Mesendoderm (in vitro differentiated cells): Measurements from ENCODE around the gene FAM135A.
A peak's percentile ranks its signal among the peaks of the same experiment; 100 is the strongest.

Experiments used
- DNase-seq: peaks from one replicate; pipeline ENCODE4 v3.0.0; 2013
- H2AK5ac ChIP-seq: 2 replicates; pipeline ENCODE4 v1.6.1; 2013; ENCODE audit warnings: low read length, inconsistent platforms
- H2BK120ac ChIP-seq: 2 replicates; pipeline ENCODE4 v1.6.1; 2013; ENCODE audit warnings: low read depth, mild to moderate bottlenecking, low read length, moderate library complexity, mixed read lengths
- H2BK15ac ChIP-seq: replicated peaks from 2 replicates; pipeline ENCODE4 v1.6.1; 2013; ENCODE audit warnings: low read depth, mild to moderate bottlenecking, moderate library complexity
- H2BK5ac ChIP-seq: 2 replicates; pipeline ENCODE4 v1.6.1; 2013; ENCODE audit warnings: low read length, inconsistent platforms
- H3K18ac ChIP-seq: 2 replicates; pipeline ENCODE4 v1.6.1; 2013; ENCODE audit warnings: mild to moderate bottlenecking, low read length, mixed read lengths
- H3K23ac ChIP-seq: one replicate; pipeline ENCODE4 v1.6.1; 2013; ENCODE audit warnings: low read length
- H3K27ac ChIP-seq: 2 replicates; pipeline ENCODE4 v1.5.1; 2013; ENCODE audit warnings: low read depth, mild to moderate bottlenecking, inconsistent platforms, low read length, moderate library complexity
- H3K27me3 ChIP-seq: 2 replicates; pipeline ENCODE4 v1.6.1; 2013; ENCODE audit warnings: low read length, control low read depth, mild to moderate bottlenecking, inconsistent platforms; ENCODE audit not compliant: insufficient read depth, poor library complexity
- H3K36me3 ChIP-seq: 2 replicates; pipeline ENCODE4 v1.6.1; 2013; ENCODE audit warnings: low read length, inconsistent platforms; ENCODE audit not compliant: control insufficient read depth, insufficient read depth
- H3K4ac ChIP-seq: one replicate; pipeline ENCODE4 v1.6.1; 2013; ENCODE audit warnings: low read depth, mild to moderate bottlenecking, low read length, moderate library complexity
- H3K4me1 ChIP-seq: 2 replicates; pipeline ENCODE4 v1.6.1; 2013; ENCODE audit warnings: low read depth, low read length, inconsistent platforms; ENCODE audit not compliant: control insufficient read depth
- H3K4me2 ChIP-seq: 2 replicates; pipeline ENCODE4 v1.6.1; 2013; ENCODE audit warnings: low read length
- H3K4me3 ChIP-seq: 2 replicates; pipeline ENCODE4 v1.5.1; 2013; ENCODE audit warnings: mild to moderate bottlenecking, low read length
- H3K56ac ChIP-seq: one replicate; pipeline ENCODE4 v1.6.1; 2013; ENCODE audit warnings: low read length
- H3K79me1 ChIP-seq: 2 replicates; pipeline ENCODE4 v1.6.1; 2013; ENCODE audit warnings: low read length, inconsistent platforms
- H3K79me2 ChIP-seq: 2 replicates; pipeline ENCODE4 v1.6.1; 2013; ENCODE audit warnings: mild to moderate bottlenecking, low read length; ENCODE audit not compliant: control insufficient read depth, insufficient read depth
- H3K9ac ChIP-seq: 2 replicates; pipeline ENCODE4 v1.6.1; 2013; ENCODE audit warnings: low read length, inconsistent platforms
- H4K5ac ChIP-seq: one replicate; pipeline ENCODE4 v1.6.1; 2013; ENCODE audit warnings: low read length
- H4K8ac ChIP-seq: one replicate; pipeline ENCODE4 v1.6.1; 2013; ENCODE audit warnings: low read depth, mild to moderate bottlenecking, control low read depth, low read length, moderate library complexity
- WGBS: extraction: QIAGEN DNeasy Blood & Tissue Kit; methylation state at CpG from one replicate; pipeline ENCODE4 v1.1.7; 2013; ENCODE audit warnings: low lambda C conversion rate, missing lambda C conversion rate; ENCODE audit not compliant: insufficient coverage; ENCODE audit errors: extremely low coverage; 5-methylcytosine and 5-hydroxymethylcytosine counted together

The FAM135A gene

GRCh38 chr6:70518723-70519122 is 105.4 kb downstream of the FAM135A start:
- Histone ChIP-seq H2BK5ac (no peak overlapping the region), H2BK120ac (no peak overlapping the region), H3K9ac (no peak overlapping the region), H3K4me3 (no peak overlapping the region), H4K8ac (no peak overlapping the region), H3K36me3 (no peaks in the 10 kb centered on the region), H3K56ac (no peak overlapping the region), H3K79me1 (no peaks in the 10 kb centered on the region), H2AK5ac (no peak overlapping the region), H3K4me1 (no peaks in the 10 kb centered on the region), H3K27me3 (no peaks in the 10 kb centered on the region), H3K4ac (no peak overlapping the region), H3K79me2 (no peaks in the 10 kb centered on the region), H3K23ac (no peak overlapping the region), H3K27ac (no peak overlapping the region), H3K4me2 (no peak overlapping the region), H4K5ac (no peak overlapping the region), H2BK15ac (no peak overlapping the region), H3K18ac (no peak overlapping the region)
- no peak for DNase-seq
- WGBS: no CpG with 5 or more reads among the region's 3 CpGs

GRCh38 chr6:70520575-70520974 is 107.3 kb downstream of the FAM135A start:
- H3K36me3 ChIP-seq: no peaks in the 10 kb centered on the region
- no peak overlapping the region for H3K4me2 ChIP-seq
- no peak overlapping the region for H3K4me3 ChIP-seq
- H3K27me3 ChIP-seq: no peaks in the 10 kb centered on the region
- no peak overlapping the region for H2BK5ac ChIP-seq
- H2BK15ac ChIP-seq: no peak overlapping the region
- no peak overlapping the region for H2BK120ac ChIP-seq
- H3K4ac ChIP-seq: no peak overlapping the region
- no peaks in the 10 kb centered on the region for H3K79me2 ChIP-seq
- H2AK5ac ChIP-seq: no peak overlapping the region
- H3K23ac ChIP-seq: no peak overlapping the region
- peak; percentile 16 for DNase-seq
- H3K79me1 ChIP-seq: no peaks in the 10 kb centered on the region
- no peak overlapping the region for H3K56ac ChIP-seq
- H3K18ac ChIP-seq: no peak overlapping the region
- no peak overlapping the region for H4K8ac ChIP-seq
- H3K4me1 ChIP-seq: no peaks in the 10 kb centered on the region
- H3K27ac ChIP-seq: no peak overlapping the region
- no peak overlapping the region for H4K5ac ChIP-seq
- no peak overlapping the region for H3K9ac ChIP-seq

- H3K36me3 ChIP-seq: no peaks in the 10 kb centered on the region
- no peaks in the 10 kb centered on the region for H3K79me1 ChIP-seq
- no peak overlapping the region for H3K9ac ChIP-seq
- no peak overlapping the region for H3K4me2 ChIP-seq
- H2BK120ac ChIP-seq: no peak overlapping the region
- no peak for DNase-seq
- no peak overlapping the region for H4K8ac ChIP-seq
- H3K23ac ChIP-seq: no peak overlapping the region
- H3K27me3 ChIP-seq: no peaks in the 10 kb centered on the region
- H3K27ac ChIP-seq: no peak overlapping the region
- no peak overlapping the region for H3K4me3 ChIP-seq
- WGBS: no CpG with 5 or more reads among the region's 4 CpGs
- no peaks in the 10 kb centered on the region for H3K4me1 ChIP-seq
- no peak overlapping the region for H2BK15ac ChIP-seq
- no peak overlapping the region for H4K5ac ChIP-seq
- H3K4ac ChIP-seq: no peak overlapping the region
- H3K56ac ChIP-seq: no peak overlapping the region
- H2AK5ac ChIP-seq: no peak overlapping the region
- no peaks in the 10 kb centered on the region for H3K79me2 ChIP-seq
- no peak overlapping the region for H2BK5ac ChIP-seq
- H3K18ac ChIP-seq: no peak overlapping the region
Observed at GRCh38 chr6:70524721-70525286, 111.5 kb downstream of the FAM135A start.

GRCh38 chr6:70527071-70527737 is 113.9 kb downstream of the FAM135A start:
- Histone ChIP-seq H3K18ac (no peak overlapping the region), H3K79me1 (no peaks in the 10 kb centered on the region), H3K27me3 (no peaks in the 10 kb centered on the region), H3K4ac (no peak overlapping the region), H2AK5ac (no peak overlapping the region), H3K9ac (no peak overlapping the region), H3K79me2 (no peaks in the 10 kb centered on the region), H2BK15ac (no peak overlapping the region), H3K23ac (no peak overlapping the region), H2BK120ac (no peak overlapping the region), H2BK5ac (no peak overlapping the region), H3K4me2 (no peak overlapping the region), H3K27ac (no peak overlapping the region), H4K5ac (no peak overlapping the region), H3K4me3 (no peak overlapping the region), H3K36me3 (no peaks in the 10 kb centered on the region), H4K8ac (no peak overlapping the region), H3K4me1 (no peaks in the 10 kb centered on the region), H3K56ac (no peak overlapping the region)
- no peak for DNase-seq
- WGBS: no CpG with 5 or more reads among the region's 5 CpGs

GRCh38 chr6:70530023-70530422 is 116.7 kb downstream of the FAM135A start:
- H3K4me2 ChIP-seq: no peak overlapping the region
- DNase-seq: no peak
- H3K36me3 ChIP-seq: no peaks in the 10 kb centered on the region
- no peaks in the 10 kb centered on the region for H3K79me1 ChIP-seq
- no peak overlapping the region for H2BK120ac ChIP-seq
- H2AK5ac ChIP-seq: no peak overlapping the region
- no peak overlapping the region for H4K8ac ChIP-seq
- H3K4me3 ChIP-seq: no peak overlapping the region
- no peaks in the 10 kb centered on the region for H3K27me3 ChIP-seq
- H3K18ac ChIP-seq: no peak overlapping the region
- WGBS: no CpG with 5 or more reads among the region's 2 CpGs
- H3K4ac ChIP-seq: no peak overlapping the region
- H3K4me1 ChIP-seq: no peaks in the 10 kb centered on the region
- H2BK15ac ChIP-seq: no peak overlapping the region
- no peaks in the 10 kb centered on the region for H3K79me2 ChIP-seq
- H3K56ac ChIP-seq: no peak overlapping the region
- no peak overlapping the region for H3K9ac ChIP-seq
- no peak overlapping the region for H4K5ac ChIP-seq
- no peak overlapping the region for H2BK5ac ChIP-seq
- no peak overlapping the region for H3K27ac ChIP-seq
- H3K23ac ChIP-seq: no peak overlapping the region

- H3K18ac ChIP-seq: no peak overlapping the region
- no peak overlapping the region for H2BK15ac ChIP-seq
- H3K4me2 ChIP-seq: no peak overlapping the region
- no peak overlapping the region for H2BK5ac ChIP-seq
- DNase-seq: no peak
- H2BK120ac ChIP-seq: no peak overlapping the region
- H3K79me1 ChIP-seq: no peaks in the 10 kb centered on the region
- H3K4me1 ChIP-seq: no peaks in the 10 kb centered on the region
- H3K23ac ChIP-seq: no peak overlapping the region
- no peak overlapping the region for H4K8ac ChIP-seq
- H3K36me3 ChIP-seq: no peaks in the 10 kb centered on the region
- H3K27me3 ChIP-seq: no peaks in the 10 kb centered on the region
- no peak overlapping the region for H4K5ac ChIP-seq
- H3K4me3 ChIP-seq: no peak overlapping the region
- H3K79me2 ChIP-seq: no peaks in the 10 kb centered on the region
- H3K27ac ChIP-seq: no peak overlapping the region
- no peak overlapping the region for H3K4ac ChIP-seq
- H3K56ac ChIP-seq: no peak overlapping the region
- H2AK5ac ChIP-seq: no peak overlapping the region
- WGBS: no CpG with 5 or more reads among the region's 1 CpG
- no peak overlapping the region for H3K9ac ChIP-seq
Observed at GRCh38 chr6:70531133-70531532, 117.8 kb downstream of the FAM135A start.
